ENCODE results near the gene STXBP6. TPM values are rescaled to one million over a fixed set of nuclear protein-coding genes. Genes with fewer than 3 reads are reported as not detected.
A peak's percentile ranks its signal among the peaks of the same experiment; 100 is the strongest.

Gene STXBP6
- total RNA-seq, 2 donors from 2014 or later: not detected

DNA sequence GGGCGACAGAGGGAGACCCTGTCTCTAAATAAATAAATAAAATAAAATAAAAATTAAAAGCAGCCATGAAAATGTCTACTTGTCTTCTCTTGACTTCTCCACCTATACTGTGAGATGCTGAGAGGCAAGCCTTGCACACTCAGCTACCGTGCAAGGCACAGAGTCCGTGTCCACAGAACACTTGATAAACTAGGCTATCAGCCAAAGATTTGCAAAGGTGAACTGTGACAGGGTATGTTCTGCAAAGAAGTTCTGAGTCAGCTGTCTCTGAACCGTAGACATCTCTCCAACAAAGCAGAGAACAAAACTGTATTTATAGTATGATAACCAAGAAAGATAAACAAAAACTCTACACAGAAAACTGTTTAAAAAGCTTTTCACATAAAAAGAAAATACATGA lies 35.5 kb downstream of the STXBP6 start:
- no peak overlapping the region for H3K27ac Mint-ChIP-seq
- H3K4me3 Mint-ChIP-seq: no peak overlapping the region
- H3K4me1 Mint-ChIP-seq: no peaks in the 10 kb centered on the region
- no peaks in the 10 kb centered on the region for H3K9me3 Mint-ChIP-seq
- no peaks in the 10 kb centered on the region for H3K36me3 Mint-ChIP-seq (ENCODE audit: low read depth)
- ATAC-seq (replicated peaks): no peak
- peaks cover 5% of the 10 kb centered on the region for H3K27me3 Mint-ChIP-seq

DNA sequence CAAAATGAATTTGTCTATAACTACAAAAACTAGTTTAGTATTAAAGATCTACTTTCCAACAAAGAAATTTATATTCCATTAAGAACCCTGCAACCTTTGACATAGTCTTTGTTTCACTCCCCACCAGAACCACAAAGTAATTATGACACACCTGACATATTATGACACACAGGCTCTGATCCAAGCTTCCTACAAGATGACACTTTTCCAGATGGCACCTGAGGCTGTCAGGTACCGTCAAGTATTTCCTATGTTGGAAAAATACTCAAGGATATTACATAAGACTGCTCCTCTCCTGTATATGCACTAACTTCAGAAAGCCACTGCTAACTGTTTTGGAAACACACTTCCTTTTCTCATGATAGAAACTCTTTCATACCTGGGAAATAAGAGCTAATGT lies 38.9 kb downstream of the STXBP6 start:
- Mint-ChIP-seq H3K36me3 (ENCODE audit: low read depth) (no peaks in the 10 kb centered on the region), H3K9me3 (no peaks in the 10 kb centered on the region), H3K4me1 (no peaks in the 10 kb centered on the region), H3K27ac (no peak overlapping the region), H3K4me3 (no peak overlapping the region), H3K27me3 (peaks cover 7% of the 10 kb centered on the region)
- no peak for ATAC-seq (replicated peaks)

DNA sequence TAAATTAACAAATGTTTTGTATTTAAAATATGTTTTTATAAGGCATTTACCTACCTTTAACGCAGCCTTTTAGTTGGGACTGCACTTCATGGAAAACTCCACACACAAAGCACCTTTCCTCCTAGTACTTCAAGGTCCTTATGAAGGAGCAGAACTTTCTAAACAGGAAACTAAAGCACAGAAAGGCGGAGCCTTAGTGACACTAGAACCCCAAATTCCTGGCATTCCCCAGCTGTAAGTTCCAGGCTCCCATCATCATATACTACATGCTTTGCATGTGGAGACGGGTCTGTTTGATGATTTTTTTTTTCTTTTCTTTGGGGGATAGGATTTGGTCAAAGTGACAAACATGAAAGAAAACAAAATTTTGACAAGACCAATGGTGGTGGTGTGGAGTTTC lies 39.5 kb downstream of the STXBP6 start:
- Mint-ChIP-seq H3K4me1 (no peaks in the 10 kb centered on the region), H3K27me3 (peaks cover 7% of the 10 kb centered on the region), H3K36me3 (ENCODE audit: low read depth) (no peaks in the 10 kb centered on the region), H3K4me3 (no peak overlapping the region), H3K27ac (no peak overlapping the region), H3K9me3 (no peaks in the 10 kb centered on the region)
- no peak for ATAC-seq (replicated peaks)

DNA sequence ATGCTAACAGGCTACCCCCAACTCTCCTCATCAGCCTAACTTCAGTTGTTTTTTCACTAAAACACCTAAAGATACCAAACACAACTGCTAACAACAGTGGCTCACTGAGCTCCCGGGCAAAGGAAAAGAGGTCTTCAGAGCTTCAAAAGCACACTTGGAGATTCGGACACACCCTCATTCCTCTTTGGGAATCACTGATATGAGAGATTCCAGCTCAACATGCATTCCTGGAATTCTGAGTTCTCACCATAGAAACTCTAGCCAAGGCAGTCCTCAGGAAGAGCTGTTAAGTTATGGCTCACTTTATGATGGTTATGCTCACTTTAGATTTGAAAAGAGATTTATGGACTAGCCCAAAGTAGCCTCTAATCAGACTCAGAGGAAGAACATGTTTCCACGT lies 40.1 kb downstream of the STXBP6 start:
- Mint-ChIP-seq H3K9me3 (no peaks in the 10 kb centered on the region), H3K36me3 (ENCODE audit: low read depth) (no peaks in the 10 kb centered on the region), H3K4me3 (no peak overlapping the region), H3K4me1 (no peaks in the 10 kb centered on the region), H3K27me3 (peaks cover 7% of the 10 kb centered on the region), H3K27ac (no peak overlapping the region)
- no peak for ATAC-seq (replicated peaks)

DNA sequence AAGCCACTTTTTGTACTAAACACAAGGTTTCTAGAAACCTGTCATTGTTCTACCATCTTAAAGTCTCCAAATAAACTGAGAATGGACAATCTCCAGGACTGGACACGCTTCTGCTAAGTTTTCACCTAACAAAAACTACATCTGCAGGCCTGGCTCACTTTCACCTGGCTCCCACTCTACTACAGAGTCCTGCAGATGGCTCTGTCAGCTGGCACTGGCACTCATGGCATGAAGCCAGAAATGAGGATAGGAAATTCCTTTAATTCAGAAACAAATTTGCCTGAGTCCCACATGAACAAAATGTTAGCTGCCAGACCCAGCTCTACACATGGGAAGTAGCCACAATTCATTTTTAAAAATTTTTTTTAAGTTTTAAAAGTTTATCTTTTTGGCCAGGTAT lies 42.1 kb downstream of the STXBP6 start:
- Mint-ChIP-seq H3K4me1 (no peaks in the 10 kb centered on the region), H3K36me3 (ENCODE audit: low read depth) (no peaks in the 10 kb centered on the region), H3K27me3 (peaks cover 7% of the 10 kb centered on the region), H3K4me3 (no peak overlapping the region), H3K9me3 (peaks cover 4% of the 10 kb centered on the region), H3K27ac (no peak overlapping the region)
- ATAC-seq (replicated peaks): no peak

DNA sequence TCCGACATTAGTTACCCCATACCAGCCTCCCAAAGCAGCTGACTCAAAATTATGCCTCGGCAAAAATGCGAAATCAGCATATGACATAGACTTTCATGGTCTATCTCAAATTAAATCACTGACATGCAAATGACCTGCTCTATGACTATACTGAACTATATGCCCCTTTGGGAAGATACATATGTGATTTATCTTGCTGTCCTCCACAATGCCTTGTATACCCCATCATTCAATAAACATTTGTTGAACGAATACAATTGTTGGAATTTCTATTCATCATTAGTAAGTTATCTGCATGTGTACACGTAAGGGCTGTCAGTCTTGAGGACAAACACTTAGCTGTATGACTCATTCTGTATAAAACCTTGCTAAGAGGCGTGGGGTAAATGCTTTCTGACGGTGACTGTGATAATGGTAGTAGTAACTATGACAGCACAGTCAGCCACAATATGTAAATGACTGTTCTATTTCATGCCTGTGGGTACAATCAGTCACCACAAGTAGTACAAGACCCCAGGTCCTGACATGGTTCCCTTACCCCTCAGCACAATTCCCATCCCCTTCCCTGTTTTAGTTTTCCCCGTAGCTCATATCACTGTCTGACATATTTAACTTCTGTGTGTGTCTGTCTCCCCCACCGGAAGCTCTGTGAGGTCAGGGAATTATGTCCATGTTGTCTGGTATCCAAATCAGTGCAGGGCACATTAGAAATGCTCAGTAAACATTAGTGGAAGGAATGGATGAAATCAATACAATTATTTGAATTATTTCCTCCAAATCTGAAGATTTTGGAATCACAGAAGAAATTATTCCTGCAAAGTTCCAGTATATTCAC lies 42.8 kb downstream of the STXBP6 start:
- peak; percentile 64 for ATAC-seq (replicated peaks)
- no peak overlapping the region for H3K27ac Mint-ChIP-seq
- H3K9me3 Mint-ChIP-seq: peaks cover 4% of the 10 kb centered on the region
- peaks cover 7% of the 10 kb centered on the region for H3K27me3 Mint-ChIP-seq
- H3K4me3 Mint-ChIP-seq: no peak overlapping the region
- H3K4me1 Mint-ChIP-seq: no peaks in the 10 kb centered on the region
- no peaks in the 10 kb centered on the region for H3K36me3 Mint-ChIP-seq (ENCODE audit: low read depth)

DNA sequence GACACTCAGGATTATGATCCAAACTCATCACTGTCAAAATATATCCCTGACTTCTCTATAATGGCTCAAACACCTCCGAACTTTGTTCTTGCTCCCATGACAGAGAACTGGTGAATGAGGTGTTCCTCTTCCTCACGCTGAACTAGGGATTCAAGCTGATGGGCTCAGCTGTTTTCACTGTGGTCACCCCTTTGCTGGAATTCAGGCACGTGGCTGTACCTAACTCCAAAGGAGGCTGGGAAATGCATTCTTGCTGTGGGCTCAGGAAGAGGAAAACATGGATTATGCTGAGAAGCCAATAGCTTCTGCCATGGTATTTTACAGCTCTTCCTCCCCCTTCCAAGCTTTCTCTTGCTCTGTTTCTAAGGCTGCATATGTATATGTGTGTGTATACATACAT lies 43.9 kb downstream of the STXBP6 start:
- Mint-ChIP-seq H3K36me3 (ENCODE audit: low read depth) (no peaks in the 10 kb centered on the region), H3K4me3 (no peak overlapping the region), H3K27me3 (peaks cover 7% of the 10 kb centered on the region), H3K4me1 (no peaks in the 10 kb centered on the region), H3K27ac (no peak overlapping the region), H3K9me3 (peaks cover 4% of the 10 kb centered on the region)
- ATAC-seq (replicated peaks): no peak

DNA sequence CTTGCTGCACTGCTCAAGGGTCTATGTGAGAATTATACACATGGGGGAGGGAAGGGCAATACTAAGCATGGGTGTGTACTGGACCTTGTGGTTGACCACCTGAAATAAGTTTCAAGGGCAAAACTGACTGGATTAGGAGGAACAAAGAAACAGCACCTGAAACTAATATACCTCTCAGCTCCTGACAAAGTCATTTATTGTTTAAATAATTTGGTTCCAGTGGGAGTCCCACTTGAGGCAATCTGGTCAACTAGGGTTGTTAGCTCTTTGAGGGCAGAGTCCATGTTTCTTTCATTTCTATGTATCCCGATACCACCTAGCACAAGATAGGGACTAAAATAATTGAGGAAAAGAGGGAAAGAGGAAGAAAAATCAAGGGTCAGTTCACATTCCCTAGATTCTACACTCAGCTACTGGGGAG lies 45.5 kb downstream of the STXBP6 start:
- peaks cover 4% of the 10 kb centered on the region for H3K9me3 Mint-ChIP-seq
- H3K36me3 Mint-ChIP-seq (ENCODE audit: low read depth): no peaks in the 10 kb centered on the region
- H3K27ac Mint-ChIP-seq: no peak overlapping the region
- no peak overlapping the region for H3K4me3 Mint-ChIP-seq
- no peaks in the 10 kb centered on the region for H3K4me1 Mint-ChIP-seq
- H3K27me3 Mint-ChIP-seq: peaks cover 2% of the 10 kb centered on the region
- ATAC-seq (replicated peaks): no peak

DNA sequence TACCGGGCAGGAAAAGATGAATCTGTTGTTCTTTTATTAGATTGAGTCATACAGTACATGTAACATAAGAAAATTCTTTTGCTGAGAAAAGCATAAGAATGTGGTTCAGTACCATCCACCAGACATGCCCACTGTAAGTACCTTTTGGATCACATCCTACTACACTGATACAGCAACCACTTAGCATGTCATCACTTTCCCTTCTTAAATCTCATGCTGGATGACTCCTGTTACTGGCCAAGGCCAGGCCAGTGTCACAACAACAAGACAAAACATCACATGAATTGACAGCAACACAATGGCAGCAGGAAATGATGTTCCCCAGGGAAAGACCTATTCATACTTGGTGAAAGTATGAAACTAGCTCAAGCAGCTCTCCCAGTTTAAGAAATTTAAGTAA lies 46.4 kb downstream of the STXBP6 start:
- Mint-ChIP-seq H3K36me3 (ENCODE audit: low read depth) (no peaks in the 10 kb centered on the region), H3K27ac (no peak overlapping the region), H3K4me1 (no peaks in the 10 kb centered on the region), H3K27me3 (no peaks in the 10 kb centered on the region), H3K9me3 (peaks cover 4% of the 10 kb centered on the region), H3K4me3 (no peak overlapping the region)
- ATAC-seq (replicated peaks): no peak

DNA sequence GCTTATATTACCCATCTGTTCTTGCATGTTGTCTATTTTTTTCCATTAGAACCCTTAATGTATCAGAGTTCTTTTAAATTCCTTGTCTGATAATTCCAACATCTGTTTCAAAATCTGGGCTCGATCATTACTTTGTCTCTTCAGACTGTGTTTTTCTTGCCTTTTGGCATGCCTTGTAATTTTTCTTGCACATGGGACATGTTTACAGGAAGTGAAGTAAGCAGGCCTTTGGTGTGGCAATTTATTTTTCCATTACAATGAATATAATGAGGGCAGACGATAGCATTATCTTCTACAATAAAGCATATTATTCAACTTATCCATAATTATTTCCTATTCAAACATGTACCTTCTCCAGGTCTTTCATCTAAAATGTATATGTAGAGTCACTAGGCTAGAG lies 48.3 kb downstream of the STXBP6 start:
- Mint-ChIP-seq H3K36me3 (ENCODE audit: low read depth) (no peaks in the 10 kb centered on the region), H3K4me3 (no peak overlapping the region), H3K27me3 (peaks cover 4% of the 10 kb centered on the region), H3K4me1 (no peaks in the 10 kb centered on the region), H3K9me3 (peaks cover 4% of the 10 kb centered on the region), H3K27ac (no peak overlapping the region)
- no peak for ATAC-seq (replicated peaks)

DNA sequence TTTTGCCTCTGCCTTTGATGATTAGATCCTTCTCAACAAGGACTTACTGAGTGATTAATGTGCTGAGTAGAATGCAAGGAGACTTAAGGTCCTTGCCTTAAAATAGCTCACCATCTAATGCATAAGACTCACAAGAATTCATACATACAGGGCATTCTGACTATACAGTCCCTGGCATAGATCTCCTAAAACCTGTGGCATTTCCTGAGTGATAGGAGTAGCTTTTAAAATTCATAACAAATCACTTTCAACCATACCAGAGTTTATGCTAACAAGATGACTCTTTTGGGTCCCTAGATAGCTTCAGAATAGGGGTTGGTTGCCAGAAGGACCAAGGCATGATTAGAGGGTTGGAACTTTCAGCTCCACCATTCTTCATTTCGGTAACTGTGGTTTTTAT lies 48.8 kb downstream of the STXBP6 start:
- Mint-ChIP-seq H3K27ac (no peak overlapping the region), H3K27me3 (peaks cover 4% of the 10 kb centered on the region), H3K9me3 (peaks cover 4% of the 10 kb centered on the region), H3K36me3 (ENCODE audit: low read depth) (no peaks in the 10 kb centered on the region), H3K4me1 (no peaks in the 10 kb centered on the region), H3K4me3 (no peak overlapping the region)
- ATAC-seq (replicated peaks): no peak

DNA sequence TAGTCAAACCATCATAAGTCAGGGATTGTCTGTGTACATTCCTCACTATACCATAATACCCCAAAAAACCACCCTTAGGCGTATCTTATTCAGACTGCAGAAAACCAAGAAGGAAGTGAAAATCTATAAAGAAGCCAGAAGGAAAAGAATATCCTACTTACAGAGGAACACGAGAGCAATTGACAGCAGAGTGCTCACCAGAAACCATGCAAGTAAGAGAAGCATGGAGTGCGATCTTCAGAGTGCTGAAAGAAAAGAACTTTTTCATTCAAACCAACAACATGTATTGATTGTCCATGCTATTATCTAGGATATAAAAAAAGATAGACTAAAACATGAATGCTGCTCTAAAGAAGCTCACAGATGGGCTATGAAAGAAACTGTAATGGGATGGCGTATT lies 50.8 kb downstream of the STXBP6 start:
- H3K4me1 Mint-ChIP-seq: no peaks in the 10 kb centered on the region
- peaks cover 4% of the 10 kb centered on the region for H3K9me3 Mint-ChIP-seq
- H3K27ac Mint-ChIP-seq: no peak overlapping the region
- H3K36me3 Mint-ChIP-seq (ENCODE audit: low read depth): no peaks in the 10 kb centered on the region
- peaks cover 4% of the 10 kb centered on the region for H3K27me3 Mint-ChIP-seq
- no peak for ATAC-seq (replicated peaks)
- H3K4me3 Mint-ChIP-seq: no peak overlapping the region

DNA sequence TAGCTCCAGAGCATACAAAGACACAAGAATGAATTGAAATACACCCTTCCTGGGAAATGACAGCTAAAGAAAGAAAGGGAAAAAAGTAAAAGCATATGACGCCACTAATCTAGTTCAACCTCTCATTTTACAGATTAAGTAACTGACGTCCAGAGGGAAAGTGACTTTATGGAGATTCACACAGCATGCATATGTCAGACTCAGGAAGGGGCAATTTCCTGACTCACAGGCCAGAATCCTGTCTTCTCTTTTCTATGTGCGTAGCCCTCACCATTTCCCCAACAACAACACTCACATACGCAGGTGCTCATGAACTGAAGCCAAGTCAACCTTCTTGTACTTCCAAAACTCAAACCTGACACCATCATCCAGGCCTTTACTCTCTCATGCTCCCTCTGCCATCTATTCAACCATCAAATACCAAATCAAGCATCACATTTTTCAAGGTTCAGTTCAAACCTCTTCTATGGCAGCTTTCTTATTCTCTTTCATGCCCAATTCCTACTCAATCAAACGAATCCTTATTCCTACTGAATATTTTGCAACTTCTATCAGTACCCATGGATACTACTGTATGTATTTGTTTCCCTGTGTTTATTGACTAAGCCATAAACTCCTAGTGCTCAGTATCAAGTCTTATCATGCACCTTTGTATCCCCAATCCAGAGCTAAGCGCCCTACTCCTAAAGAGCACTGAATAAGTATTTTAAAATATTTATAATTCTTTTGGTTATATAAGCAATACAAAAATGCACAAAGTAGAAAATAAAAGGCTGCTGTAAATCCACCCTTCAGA lies 52.8 kb downstream of the STXBP6 start:
- ATAC-seq (replicated peaks): no peak
- H3K9me3 Mint-ChIP-seq: no peaks in the 10 kb centered on the region
- no peak overlapping the region for H3K4me3 Mint-ChIP-seq
- H3K36me3 Mint-ChIP-seq (ENCODE audit: low read depth): no peaks in the 10 kb centered on the region
- H3K27ac Mint-ChIP-seq: no peak overlapping the region
- no peaks in the 10 kb centered on the region for H3K4me1 Mint-ChIP-seq
- H3K27me3 Mint-ChIP-seq: peaks cover 4% of the 10 kb centered on the region

DNA sequence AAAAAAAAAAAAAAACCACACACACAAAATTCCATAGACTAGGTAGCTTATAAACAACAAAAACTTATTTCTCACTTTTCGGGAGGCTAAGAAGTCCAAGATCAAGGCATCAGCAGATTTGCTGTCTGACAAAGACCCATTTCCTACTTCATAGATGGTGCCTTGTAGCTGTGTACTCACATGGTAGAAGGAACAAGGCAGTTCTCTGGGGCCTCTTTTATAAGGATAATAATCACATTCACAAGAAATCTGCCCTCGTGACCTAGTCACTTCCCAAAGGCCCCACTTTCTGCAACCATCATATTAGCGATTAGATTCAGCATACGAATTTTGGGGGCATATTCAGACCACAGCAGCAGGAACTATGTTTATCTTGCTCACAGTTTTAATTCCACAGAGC lies 54.9 kb downstream of the STXBP6 start:
- H3K4me3 Mint-ChIP-seq: no peak overlapping the region
- peaks cover 4% of the 10 kb centered on the region for H3K27me3 Mint-ChIP-seq
- no peaks in the 10 kb centered on the region for H3K4me1 Mint-ChIP-seq
- ATAC-seq (replicated peaks): no peak
- H3K9me3 Mint-ChIP-seq: no peaks in the 10 kb centered on the region
- H3K36me3 Mint-ChIP-seq (ENCODE audit: low read depth): no peaks in the 10 kb centered on the region
- H3K27ac Mint-ChIP-seq: no peak overlapping the region

DNA sequence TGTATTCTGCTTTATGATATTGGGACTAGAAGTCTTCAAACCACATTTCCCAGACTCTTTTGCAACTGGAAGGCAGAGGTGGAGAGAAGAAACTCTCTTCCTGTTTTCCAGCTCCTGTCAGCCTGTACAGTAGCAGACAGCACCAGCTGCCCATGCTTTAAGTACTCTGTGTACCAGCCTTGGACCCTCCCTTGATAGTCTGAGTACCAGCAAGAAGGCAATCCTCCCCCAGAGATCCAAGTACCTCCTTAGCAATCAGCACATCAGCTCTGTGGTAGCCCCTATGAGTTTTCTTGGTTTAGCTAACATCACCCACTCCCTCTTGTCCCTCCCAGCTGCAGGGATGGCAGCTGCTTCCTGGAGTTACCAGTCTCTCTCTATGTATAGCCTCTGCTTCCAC lies 56.3 kb downstream of the STXBP6 start:
- Mint-ChIP-seq H3K4me1 (no peaks in the 10 kb centered on the region), H3K27ac (no peak overlapping the region), H3K9me3 (no peaks in the 10 kb centered on the region), H3K36me3 (ENCODE audit: low read depth) (no peaks in the 10 kb centered on the region), H3K27me3 (peaks cover 7% of the 10 kb centered on the region), H3K4me3 (no peak overlapping the region)
- no peak for ATAC-seq (replicated peaks)

Data from activated T-helper 17 cell treated with anti-CD3 and anti-CD28 coated beads, Interleukin-2, amount 50 U/mL, for 72 hours (primary cell).